GM10248 (cell line): ENCODE measurements around the gene DYNC2H1.

Source experiments
- CTCF ChIA-PET: fragments of 300-600 bp; sonication (Branson Sonifier 250); formaldehyde crosslinking; extraction: SDS; loops from one replicate; lab custom pipeline; 2021; ENCODE audit warnings: antibody characterized with exemption; lab: Yijun Ruan, JAX
- POLR2A ChIA-PET: fragments of 350-650 bp; sonication (Branson Sonifier 250); formaldehyde crosslinking; extraction: SDS; loops from one replicate; lab custom pipeline; 2020; ENCODE audit warnings: antibody characterized with exemption; lab: Yijun Ruan, JAX
- DNase-seq: peaks from one replicate; pipeline ENCODE4 v3.0.0; 2012; ENCODE audit errors: extremely low spot score
- CTCF ChIP-seq: IDR thresholded peaks from 2 replicates; pipeline ENCODE4 v1.5.1; 2012; ENCODE audit warnings: mild to moderate bottlenecking, low read depth; ENCODE audit errors: extremely low read depth, missing control alignments, control extremely low read depth

Gene DYNC2H1

DNA sequence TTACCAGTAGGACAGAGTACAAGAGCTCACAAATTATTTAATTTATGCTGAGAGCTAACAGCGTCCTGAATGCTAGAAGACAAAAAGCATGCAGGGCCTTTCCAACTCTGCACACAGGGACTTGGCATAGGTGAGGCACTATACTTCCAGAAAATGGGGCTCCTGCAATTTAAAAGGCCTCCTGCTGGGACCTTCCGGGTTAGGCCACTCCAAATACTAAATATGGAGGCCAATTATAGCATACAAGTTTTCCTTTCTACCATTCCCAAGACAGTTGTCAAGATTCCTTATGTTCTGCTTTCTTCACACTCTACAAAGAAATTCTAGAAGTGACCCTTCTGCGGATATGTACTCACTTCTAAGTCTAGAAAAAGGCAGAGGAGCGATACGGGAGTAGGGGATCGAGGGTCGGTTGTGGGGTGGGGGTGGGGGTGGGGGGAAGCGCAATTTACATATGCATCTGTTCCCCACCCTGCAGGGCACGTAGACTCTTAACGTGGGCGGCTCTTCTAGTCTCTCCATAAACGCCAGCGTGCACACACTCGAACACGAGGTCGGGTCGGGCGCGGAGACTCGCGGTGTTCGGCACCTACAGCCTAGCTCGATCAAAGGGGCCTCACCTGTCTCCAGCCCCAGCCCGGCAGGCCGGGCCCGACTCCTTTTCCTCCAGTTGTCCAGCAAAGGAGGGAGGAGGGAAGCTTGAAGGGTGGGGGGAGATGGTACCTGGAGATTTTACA lies 18.0 kb upstream of the DYNC2H1 start:
- no peak for TF ChIP-seq CTCF
- ChIA-PET CTCF (interaction anchor here (0.6 to 3.3 kb wide), 7 partner anchors 8 to 42 kb away, joined by 3 to 27 read pairs (median 3); partner anchors contain the start of gene DYNC2H1), POLR2A (interaction anchor here (0.5 to 1.0 kb wide), 2 partner anchors 9 to 340 kb away, joined by 3 to 5 read pairs; no protein-coding TSS in a partner anchor)
- peak; percentile 56 for DNase-seq

DNA sequence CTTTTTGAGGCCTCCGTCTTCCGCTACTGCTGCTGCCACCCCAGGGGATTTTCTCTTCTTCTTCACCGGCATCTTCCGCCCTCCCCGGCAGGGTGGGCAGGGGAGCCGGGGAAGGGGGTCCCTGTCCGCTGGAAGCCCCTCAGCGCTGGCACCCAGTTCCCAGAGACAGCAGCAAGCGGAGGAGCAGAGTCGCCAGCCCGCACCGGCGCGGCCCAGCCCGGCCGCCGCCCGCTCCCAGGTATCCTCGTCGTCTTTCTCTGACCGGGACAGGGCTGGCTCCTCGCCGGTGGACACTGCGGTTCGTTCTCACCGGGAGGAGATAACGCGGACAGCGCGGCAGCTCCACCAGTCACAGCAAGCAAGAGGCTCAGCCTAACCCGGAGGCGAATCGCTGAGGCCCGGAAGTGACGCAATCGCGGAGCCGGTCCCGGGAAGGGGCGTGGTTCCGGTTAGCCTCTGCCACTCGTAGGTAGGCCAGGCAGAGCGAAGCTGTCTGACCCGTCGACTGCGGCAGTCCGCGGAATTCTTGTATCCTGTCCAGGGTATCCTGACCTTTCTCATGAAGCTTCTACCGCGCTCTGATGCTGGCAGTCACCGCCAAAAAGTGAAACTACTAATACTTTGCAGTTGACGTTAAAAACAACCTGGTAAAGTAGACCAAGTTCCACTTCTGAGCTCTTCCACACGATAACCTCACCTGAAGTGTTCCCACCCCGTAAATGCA lies 17.3 kb upstream of the DYNC2H1 start, which contains the start of gene DCUN1D5:
TSS of gene DCUN1D5 (minus strand) at position 360 of the 724 bp plus-strand sequence. CDS start at position 72, 288 bp downstream.
- POLR2A ChIA-PET: interaction anchor here (0.5 to 1.1 kb wide), 4 partner anchors 9 to 514 kb away, joined by 3 to 5 read pairs (median 5); partner anchors contain the start of gene DYNC2H1
- TF ChIP-seq CTCF: no peak
- CTCF ChIA-PET: interaction anchor here (0.6 to 3.3 kb wide), 6 partner anchors 8 to 56 kb away, joined by 3 to 27 read pairs (median 3); partner anchors contain the start of gene DYNC2H1
- peak; percentile 96 for DNase-seq

DNA sequence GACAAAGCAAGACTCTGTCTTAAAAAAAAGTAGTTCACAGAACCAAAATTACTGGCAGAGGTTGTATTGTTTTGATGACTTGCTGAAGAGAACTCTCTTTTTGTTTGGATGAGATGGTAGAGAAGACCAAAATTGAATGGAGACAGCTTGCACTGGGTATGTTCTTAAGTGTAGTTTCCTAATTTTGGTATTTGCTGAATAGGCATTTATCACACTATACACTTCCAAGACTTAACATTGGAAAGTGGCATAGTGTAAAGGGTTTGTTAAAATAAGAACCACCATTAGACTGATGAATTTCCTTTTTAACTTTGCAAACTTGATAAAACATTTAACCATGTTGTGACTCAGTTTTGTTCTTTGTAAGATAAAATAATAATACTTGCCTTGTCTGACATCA lies 11.9 kb upstream of the DYNC2H1 start:
- ChIA-PET CTCF (interaction anchor here (1.0 to 4.4 kb wide), 2 partner anchors 11 to 12 kb away, joined by 3 to 28 read pairs; partner anchors contain the start of gene DYNC2H1), POLR2A (interaction anchor here (0.6 kb wide), 1 partner anchor 138 kb away, joined by 3 read pairs; no protein-coding TSS in a partner anchor)
- TF ChIP-seq CTCF: no peak
- DNase-seq: no peak

- peak; percentile 9 for DNase-seq
- TF ChIP-seq CTCF: no peak
- POLR2A ChIA-PET: no interaction called here
- CTCF ChIA-PET: interaction anchor here (0.7 to 3.3 kb wide), 13 partner anchors 8 to 69 kb away, joined by 3 to 28 read pairs (median 4); partner anchors contain the start of gene DCUN1D5
Measured at GRCh38 chr11:103109818-103110388, 677 bp downstream of the DYNC2H1 start.

DNA sequence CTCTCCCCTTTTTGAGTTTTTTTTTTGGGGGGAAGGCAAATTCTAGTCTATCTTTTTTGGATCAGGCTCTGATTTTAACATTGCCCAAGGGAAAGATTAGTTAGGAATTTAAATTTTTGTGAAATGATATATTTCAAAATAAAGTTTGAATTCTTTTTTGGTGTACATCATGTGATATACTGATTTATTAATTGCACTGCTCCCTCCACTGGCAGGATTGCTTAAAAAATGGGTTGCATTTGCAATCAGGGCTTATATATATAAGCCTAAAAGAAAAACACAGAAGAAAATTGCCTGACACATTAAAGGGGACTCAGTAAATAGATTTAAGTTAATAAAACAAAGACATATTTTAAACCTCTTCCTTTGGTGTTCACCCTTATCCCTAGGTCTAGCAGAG lies 1.2 kb downstream of the DYNC2H1 start:
- POLR2A ChIA-PET: no interaction called here
- no peak for DNase-seq
- no peak for TF ChIP-seq CTCF
- CTCF ChIA-PET: interaction anchor here (1.8 kb wide), 1 partner anchor 25 kb away, joined by 12 read pairs; no protein-coding TSS in a partner anchor

DNA sequence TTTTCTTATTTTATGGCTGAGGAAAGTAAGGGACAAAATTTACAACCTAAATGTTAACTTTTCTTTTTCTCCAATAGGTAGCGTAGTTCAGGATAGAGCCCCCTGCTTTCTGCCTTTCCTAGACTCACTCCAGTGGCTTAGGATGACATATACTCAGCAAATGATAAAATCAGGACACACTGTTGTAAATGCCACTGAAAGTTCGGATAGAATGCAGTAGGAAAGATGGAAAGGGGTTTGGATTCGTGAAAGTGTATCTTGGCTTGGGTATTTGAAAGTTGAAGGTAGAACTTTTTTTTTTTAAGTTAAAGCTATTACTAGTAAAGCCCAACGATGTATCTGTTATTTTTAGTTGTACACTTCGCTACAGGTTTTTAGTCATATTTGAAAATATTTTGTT lies 2.2 kb downstream of the DYNC2H1 start:
- POLR2A ChIA-PET: no interaction called here
- no peak for DNase-seq
- TF ChIP-seq CTCF: no peak
- CTCF ChIA-PET: interaction anchor here (0.9 to 1.9 kb wide), 2 partner anchors 11 to 32 kb away, joined by 3 to 5 read pairs; no protein-coding TSS in a partner anchor
